GM18502 (cell line): Measurements from ENCODE around the gene ZFP62.

Experiments
- ATAC-seq: cut with Tn5 transposase; IDR thresholded peaks from one replicate; pipeline ENCODE4 v1.9.1; 2021; ENCODE audit warnings: mild to moderate bottlenecking; ENCODE audit not compliant: unreplicated experiment, poor library complexity

ZFP62 gene

DNA sequence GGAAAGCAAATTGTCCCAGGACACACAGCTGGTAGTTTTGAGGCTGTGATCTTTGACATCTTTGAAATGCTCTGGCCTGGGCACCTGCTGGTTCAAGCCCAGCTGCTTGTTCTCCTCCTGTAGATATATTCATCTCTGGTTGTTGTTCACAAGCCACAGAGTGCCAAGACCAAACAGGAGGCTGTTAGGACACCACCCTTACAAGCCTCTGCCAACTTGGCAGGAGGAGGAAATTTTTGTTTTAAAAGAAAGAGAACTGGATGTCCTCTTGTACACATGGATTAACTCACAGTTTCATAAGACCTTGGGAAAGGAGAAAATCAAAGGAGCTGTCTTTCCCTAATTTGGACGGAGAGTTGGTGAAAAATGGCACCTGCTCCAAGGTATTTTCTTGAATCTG lies 8.5 kb upstream of the ZFP62 start:
- no peak for ATAC-seq

- peak; percentile 58 for ATAC-seq
These were observed 7.9 kb upstream of the ZFP62 start for GRCh38 chr5:180868960-180869359.

DNA sequence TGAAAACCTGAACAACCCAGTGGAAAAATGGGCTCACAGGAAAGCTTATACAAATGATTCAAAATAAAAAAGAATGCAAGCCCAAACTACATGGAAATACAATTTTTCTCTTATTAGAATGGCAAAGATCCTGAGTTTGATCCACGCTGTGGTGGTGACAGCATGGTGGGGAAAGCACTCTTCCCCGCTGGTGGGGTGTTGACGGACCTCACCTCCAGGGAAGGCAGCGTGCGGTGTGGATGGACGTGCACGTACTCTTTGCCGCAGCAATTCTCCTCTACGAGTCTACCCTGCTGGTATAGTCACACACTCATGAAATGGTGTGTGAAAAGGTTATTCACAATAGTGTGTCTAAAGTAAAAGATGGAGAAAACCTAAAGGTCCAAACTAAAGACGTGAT lies 5.9 kb upstream of the ZFP62 start:
- no peak for ATAC-seq

DNA sequence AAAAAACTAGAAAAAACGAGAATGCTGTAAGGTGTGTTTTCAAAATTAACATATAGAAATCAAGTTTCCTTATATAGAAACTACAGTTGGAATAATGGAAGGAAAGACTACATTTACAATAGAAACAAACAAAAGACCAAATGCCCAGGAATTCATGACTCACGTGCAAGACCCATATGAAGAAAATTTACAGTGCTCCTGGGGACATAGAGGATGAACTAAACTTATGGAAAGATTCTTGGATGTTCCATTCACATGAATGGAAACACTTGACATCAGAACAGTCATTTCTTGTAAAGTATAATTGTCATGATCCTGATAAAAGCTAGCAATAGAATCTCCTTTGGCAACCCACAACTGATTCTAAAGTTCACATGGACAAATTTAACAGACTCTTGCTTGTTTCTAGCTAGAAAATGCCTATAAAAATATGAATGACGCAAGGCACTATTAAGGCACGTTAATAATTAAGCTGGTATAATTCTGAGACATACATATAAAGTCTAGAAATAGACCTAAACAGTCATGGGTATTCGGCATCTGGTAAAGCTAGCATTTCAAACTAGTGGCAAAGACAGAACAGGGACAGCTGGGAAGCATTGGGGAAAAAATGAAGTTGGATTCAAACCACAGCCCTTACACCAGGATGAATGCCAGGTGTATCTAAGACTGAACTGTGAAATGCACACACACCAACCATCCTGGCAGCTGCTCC lies 5.1 kb upstream of the ZFP62 start:
- ATAC-seq = no peak

DNA sequence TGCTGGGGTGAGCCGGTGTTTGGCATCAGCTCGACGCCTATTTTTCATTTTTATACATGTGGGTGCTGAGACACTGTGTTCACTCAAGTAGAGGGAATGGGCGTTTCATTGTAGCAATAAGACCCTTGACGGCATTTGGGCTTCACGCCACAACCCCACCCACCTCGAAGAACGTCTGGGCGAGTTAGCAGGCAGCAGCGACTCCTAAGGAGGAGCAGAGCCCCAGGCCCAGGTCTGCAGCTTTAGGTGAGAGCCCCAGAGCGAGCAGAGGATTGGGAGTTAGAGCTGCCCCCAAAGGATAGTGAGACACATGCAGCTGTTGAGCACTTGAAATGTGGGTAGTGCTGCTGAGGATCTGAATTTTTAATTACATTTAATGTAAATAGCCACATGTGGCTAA lies 1.6 kb upstream of the ZFP62 start:
- no peak for ATAC-seq

GRCh38 chr5:180860273-180860886 lies 696 bp downstream of the ZFP62 start:
- peak; percentile 49 for ATAC-seq

GRCh38 chr5:180858586-180858985 lies 2.5 kb downstream of the ZFP62 start:
- ATAC-seq = no peak

GRCh38 chr5:180853848-180854176 lies 7.3 kb downstream of the ZFP62 start:
- no peak for ATAC-seq

GRCh38 chr5:180853121-180853847 lies 7.8 kb downstream of the ZFP62 start:
- no peak for ATAC-seq

DNA sequence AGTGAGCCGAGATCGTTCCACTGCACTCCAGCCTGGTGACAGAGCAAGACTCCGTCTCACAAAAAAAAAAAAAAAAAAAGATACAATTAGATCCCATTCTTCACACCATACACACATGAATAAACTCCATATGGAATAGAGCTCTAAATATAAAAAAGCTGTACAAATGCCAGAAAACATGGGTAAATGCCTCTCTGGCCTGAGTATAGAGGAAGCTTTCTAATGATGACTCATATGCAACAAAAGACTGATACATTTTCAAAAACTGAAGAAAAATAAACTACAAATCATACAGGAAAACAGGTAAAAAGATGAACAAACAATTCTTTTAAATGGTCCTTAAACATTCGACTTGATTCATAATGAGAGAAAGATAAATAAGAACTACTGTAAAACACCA lies 8.6 kb downstream of the ZFP62 start:
- ATAC-seq = no peak

DNA sequence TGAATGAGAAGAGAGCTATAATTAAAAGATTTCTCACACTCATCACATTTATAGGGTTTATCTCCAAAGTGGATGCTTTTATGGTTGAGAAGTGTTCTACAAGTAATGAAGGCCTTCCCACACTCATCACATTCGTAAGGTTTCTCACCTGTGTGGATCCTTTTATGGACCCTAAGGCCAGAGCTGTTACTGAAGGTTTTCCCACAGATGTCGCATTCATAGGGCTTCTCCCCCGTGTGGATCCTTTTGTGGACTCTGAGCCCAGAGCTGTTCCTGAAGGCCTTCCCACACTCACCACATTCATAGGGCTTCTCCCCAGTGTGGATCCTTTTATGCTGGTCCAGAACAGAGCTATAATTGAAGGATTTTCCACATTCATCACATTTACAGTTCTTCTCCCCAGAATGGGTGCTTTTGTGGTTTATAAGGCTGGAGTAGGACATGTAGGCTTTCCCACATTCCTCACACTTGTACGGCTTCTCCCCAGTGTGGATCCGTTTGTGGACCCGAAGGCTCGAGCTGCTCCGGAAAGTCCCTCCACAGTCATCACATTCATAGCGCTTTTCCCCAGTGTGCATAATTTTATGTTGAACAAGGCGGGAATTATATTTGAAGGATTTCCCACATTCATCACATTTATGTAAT lies 10.5 kb downstream of the ZFP62 start:
- no peak for ATAC-seq

GRCh38 chr5:180849827-180850226 lies 11.2 kb downstream of the ZFP62 start:
- ATAC-seq = no peak

DNA sequence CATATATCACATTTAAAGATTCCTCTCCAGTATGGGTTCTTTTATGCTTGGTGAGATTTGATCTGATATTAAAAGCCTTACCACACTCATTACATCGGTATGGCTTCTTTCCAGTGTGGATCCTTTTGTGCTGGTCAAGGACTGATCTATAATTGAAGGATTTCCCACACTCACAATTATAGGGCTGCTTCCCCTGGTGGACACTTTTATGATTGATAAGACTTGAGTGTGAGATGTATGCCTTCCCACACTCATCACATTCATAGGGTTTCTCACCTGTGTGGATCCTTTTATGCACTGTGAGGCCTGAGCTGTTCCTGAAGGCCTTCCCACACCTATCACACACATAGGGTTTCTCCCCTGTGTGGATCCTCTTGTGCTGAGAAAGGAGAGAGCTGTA lies 12.2 kb downstream of the ZFP62 start:
- no peak for ATAC-seq

DNA sequence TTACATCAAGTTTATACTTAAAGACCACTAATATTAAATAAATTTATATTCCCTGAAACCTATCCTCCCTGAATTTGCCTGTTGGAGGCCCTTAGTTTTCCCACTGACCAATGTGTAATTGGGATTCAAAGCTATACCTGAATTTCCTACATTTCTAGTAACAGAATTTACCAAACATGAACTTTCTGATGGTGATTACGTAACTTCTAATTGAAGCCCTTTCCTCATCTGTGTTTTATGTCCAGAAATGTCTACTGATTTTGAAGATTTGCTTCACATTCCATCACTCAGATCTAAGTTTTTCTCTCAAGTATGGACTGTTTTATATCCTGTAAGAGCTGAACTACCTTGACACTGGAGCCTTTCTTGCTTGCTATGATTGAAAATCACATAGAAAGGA lies 12.8 kb downstream of the ZFP62 start:
- ATAC-seq = no peak

- no peak for ATAC-seq
These were observed 14.1 kb downstream of the ZFP62 start for GRCh38 chr5:180847026-180847425.

GRCh38 chr5:180844858-180845257 lies 16.2 kb downstream of the ZFP62 start:
- no peak for ATAC-seq

DNA sequence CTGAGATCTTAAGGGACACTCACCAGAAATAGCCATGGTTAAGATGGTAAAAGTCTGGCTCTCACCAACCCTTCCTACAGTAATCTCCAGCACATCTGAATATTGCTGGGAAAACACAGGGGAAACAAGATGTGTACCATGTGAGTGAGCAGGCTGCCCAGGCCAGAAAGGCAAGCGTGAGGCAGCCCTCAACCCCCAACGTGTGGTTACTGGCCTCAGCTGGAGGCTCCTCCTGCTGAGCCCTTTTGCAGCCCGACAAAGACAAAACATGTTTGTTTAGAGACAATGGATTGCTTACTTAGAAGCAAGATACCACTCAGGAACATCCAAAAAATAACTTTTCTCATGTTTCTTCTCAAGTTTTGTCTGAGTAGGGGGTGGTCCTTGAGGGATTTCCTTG lies 16.6 kb downstream of the ZFP62 start:
- ATAC-seq = no peak

DNA sequence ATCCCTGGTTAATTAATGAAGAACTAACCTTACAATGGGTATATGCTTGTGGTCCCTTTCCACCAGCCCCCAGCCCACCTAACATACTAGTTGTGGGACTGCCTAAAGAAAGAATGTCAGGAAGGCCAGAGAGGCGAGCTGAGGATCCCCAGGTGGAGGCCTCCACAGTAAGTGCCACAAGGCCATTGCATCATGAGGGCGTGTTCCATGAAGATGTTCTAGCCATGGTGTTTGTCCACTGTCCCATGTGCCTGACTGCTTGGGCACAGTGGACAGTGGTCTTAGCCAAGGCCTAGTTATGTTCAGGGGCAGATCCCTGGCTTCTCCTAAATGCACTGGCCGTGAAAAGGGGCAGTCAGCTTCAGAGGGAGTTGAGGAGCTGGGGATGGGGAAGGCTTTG lies 21.1 kb downstream of the ZFP62 start:
- ATAC-seq = no peak

DNA sequence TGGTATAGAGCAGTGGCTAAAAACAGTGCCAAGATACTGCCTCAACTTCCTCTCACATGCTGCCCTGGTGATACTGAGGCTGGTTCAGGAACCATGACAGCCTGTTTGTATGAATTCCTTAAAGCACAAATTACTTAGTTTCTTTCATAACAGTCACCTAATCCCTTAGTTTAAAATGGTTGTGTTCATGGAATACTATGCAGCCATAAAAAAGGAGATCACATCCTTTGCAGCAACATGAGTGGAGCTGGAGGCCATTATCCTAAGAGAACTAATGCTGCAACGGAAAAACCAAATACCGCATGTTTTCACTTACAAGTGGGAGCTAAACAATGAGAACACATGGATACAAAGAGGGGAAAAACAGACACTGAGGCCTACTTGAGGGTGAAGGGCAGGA lies 21.8 kb downstream of the ZFP62 start:
- no peak for ATAC-seq

GRCh38 chr5:180837478-180837877 lies 23.6 kb downstream of the ZFP62 start:
- ATAC-seq = no peak

DNA sequence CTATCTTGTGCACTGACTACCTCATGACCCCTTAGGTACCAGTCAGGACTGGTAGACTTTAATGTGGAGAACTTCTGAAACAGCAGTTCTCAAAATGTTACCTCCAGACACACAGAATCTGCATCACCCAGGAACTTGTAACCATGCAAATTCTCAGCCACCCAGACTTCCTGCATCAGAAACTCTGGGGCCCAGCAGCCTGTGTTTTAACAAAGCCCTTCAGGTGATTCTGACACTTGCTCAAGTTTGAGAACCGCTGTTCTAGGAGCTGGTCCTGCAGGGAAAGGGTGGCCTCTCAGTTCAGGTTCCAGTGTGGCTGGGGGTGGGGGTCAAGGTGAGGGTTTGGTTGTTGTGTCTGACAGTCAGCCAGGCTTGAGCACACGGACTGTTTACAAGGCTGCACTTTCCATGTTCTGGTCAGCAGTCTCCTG lies 28.4 kb downstream of the ZFP62 start:
- peak; percentile 56 for ATAC-seq
